RWPE2 (cell line): ENCODE data around the gene CLASP1.
A peak's percentile ranks its signal among the peaks of the same experiment; 100 is the strongest.

Experiments used
- ATAC-seq: fragments of 200-7000 bp; cut with Tn5 transposase; 3 replicates; pipeline ENCODE4 v1.9.1; 2021; ENCODE audit warnings: low read depth
- DNase-seq: peaks from one replicate; pipeline ENCODE4 v3.0.0-alpha.2; 2020; ENCODE audit warnings: low spot score
- H3K27ac ChIP-seq: fragments of 450-650 bp; 2 replicates; pipeline ENCODE4 v1.5.1; 2017; ENCODE audit warnings: mild to moderate bottlenecking; ENCODE audit not compliant: poor library complexity, severe bottlenecking
- H3K27me3 ChIP-seq: fragments of 250-450 bp; sonication (Bioruptor Pico); 2 replicates; pipeline ENCODE4 v1.5.1; 2021; ENCODE audit warnings: mild to moderate bottlenecking, moderate library complexity; ENCODE audit not compliant: insufficient read depth, poor library complexity, severe bottlenecking
- H3K36me3 ChIP-seq: fragments of 250-450 bp; sonication (Bioruptor Pico); 2 replicates; pipeline ENCODE4 v1.5.1; 2020; ENCODE audit warnings: low read depth, mild to moderate bottlenecking, moderate library complexity
- H3K4me1 ChIP-seq: fragments of 250-450 bp; sonication (Bioruptor Pico); 2 replicates; pipeline ENCODE4 v1.5.1; 2021; ENCODE audit warnings: mild to moderate bottlenecking, moderate library complexity; ENCODE audit not compliant: insufficient read depth, poor library complexity, severe bottlenecking
- H3K4me3 ChIP-seq: fragments of 250-450 bp; sonication (Bioruptor Pico); 2 replicates; pipeline ENCODE4 v1.5.1; 2021; ENCODE audit warnings: mild to moderate bottlenecking, moderate library complexity; ENCODE audit not compliant: severe bottlenecking
- H3K9me3 ChIP-seq: fragments of 250-450 bp; sonication (Bioruptor Pico); 2 replicates; pipeline ENCODE4 v1.5.1; 2021; ENCODE audit warnings: mild to moderate bottlenecking, moderate library complexity; ENCODE audit not compliant: severe bottlenecking
- TF ChIP-seq, protein P1 (sequence below): fragments of 450-650 bp; IDR thresholded peaks from one replicate; pipeline ENCODE4 v1.5.1; 2017; ENCODE audit warnings: mild to moderate bottlenecking, moderate library complexity; ENCODE audit not compliant: poor library complexity, severe bottlenecking

Gene CLASP1

DNA sequence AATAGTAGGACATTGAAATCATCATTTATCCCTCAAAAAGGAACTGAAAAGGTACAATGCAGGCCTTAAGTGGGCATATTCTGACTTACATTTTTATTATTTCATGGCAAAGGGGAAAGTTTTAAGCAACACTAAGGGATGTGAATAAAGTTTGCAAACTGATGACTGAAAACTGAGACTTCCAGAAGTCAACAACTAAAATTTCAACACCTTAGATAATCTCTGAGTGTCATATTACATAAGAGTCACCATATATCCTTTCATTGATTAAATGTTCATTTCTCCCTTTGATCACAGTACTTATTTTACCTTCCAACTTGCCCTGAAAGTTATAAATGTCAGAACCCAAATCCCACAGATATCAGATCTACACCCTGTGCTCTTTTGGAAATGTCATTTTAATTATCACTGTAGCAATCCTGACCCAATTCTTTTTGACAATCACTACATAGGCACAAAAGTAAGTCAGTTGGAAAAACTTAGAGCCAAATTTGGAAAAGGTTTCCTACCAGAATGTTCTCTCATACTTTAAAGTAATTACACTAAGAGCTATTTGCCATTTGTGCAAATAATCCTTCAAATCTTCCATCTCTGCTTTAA is 163.0 kb downstream of the CLASP1 start:
- ATAC-seq (no peak), DNase-seq (no peak)
- no peak overlapping the region for H3K4me3 ChIP-seq
- peaks cover 65% of the 10 kb centered on the region for H3K4me1 ChIP-seq
- H3K27me3 ChIP-seq, result no peaks in the 10 kb centered on the region
- no peaks in the 10 kb centered on the region for H3K9me3 ChIP-seq
- TF ChIP-seq, protein P1, sequence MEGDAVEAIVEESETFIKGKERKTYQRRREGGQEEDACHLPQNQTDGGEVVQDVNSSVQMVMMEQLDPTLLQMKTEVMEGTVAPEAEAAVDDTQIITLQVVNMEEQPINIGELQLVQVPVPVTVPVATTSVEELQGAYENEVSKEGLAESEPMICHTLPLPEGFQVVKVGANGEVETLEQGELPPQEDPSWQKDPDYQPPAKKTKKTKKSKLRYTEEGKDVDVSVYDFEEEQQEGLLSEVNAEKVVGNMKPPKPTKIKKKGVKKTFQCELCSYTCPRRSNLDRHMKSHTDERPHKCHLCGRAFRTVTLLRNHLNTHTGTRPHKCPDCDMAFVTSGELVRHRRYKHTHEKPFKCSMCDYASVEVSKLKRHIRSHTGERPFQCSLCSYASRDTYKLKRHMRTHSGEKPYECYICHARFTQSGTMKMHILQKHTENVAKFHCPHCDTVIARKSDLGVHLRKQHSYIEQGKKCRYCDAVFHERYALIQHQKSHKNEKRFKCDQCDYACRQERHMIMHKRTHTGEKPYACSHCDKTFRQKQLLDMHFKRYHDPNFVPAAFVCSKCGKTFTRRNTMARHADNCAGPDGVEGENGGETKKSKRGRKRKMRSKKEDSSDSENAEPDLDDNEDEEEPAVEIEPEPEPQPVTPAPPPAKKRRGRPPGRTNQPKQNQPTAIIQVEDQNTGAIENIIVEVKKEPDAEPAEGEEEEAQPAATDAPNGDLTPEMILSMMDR, result no peak
- H3K36me3 ChIP-seq, result peaks cover 13% of the 10 kb centered on the region
- peak overlapping the region; percentile 80 for H3K27ac ChIP-seq

DNA sequence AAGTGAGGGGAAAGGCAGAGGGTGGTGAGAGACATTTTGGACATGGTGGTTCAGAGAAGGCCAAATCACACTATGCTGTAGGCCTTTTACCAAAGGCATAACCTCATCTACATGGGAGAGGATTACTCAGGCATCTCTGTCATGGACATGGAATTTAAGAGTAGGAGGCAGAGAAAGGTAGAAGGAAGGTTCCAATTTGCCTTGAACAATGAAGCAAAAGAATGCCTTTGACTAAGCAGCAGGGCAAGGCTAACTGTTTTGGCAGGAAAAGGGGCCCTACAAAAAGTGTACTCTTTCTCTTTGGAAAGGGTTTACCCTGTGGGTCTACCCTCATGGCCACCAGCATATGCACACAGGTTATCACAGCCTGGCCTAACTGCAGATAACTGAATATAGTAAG is 164.2 kb downstream of the CLASP1 start:
- peak; percentile 85 for ATAC-seq
- peaks cover 13% of the 10 kb centered on the region for H3K36me3 ChIP-seq
- peak overlapping the region; percentile 80 for H3K27ac ChIP-seq
- H3K4me1 ChIP-seq, result peaks cover 64% of the 10 kb centered on the region
- DNase-seq, result no peak
- H3K27me3 ChIP-seq, result no peaks in the 10 kb centered on the region
- no peak overlapping the region for H3K4me3 ChIP-seq
- TF ChIP-seq, protein P1, result no peak
- no peaks in the 10 kb centered on the region for H3K9me3 ChIP-seq

DNA sequence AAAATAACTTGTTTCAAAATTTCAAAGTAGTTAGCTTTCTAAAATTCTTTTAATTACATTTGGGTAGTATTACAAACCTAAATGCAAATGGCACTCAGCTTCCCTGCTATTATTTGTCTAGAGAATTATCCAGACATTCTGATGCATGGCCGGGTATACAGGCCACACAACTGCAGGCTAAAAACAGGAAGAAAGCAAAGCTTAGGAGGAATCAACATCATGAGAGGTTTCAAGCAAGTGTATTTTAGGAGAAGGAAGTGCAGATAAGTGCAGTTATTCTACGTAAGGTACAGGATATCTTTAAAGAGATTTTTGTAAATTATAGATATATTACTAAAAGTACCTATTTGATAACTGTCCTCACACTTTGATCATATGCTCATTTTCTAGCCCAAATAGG is 165.4 kb downstream of the CLASP1 start:
- Histone ChIP-seq H3K4me3 (no peak overlapping the region), H3K27ac (peak overlapping the region; percentile 80), H3K27me3 (no peaks in the 10 kb centered on the region), H3K36me3 (peaks cover 13% of the 10 kb centered on the region), H3K9me3 (no peaks in the 10 kb centered on the region), H3K4me1 (peaks cover 58% of the 10 kb centered on the region)
- TF ChIP-seq, protein P1, result no peak
- no peak for ATAC-seq
- no peak for DNase-seq

DNA sequence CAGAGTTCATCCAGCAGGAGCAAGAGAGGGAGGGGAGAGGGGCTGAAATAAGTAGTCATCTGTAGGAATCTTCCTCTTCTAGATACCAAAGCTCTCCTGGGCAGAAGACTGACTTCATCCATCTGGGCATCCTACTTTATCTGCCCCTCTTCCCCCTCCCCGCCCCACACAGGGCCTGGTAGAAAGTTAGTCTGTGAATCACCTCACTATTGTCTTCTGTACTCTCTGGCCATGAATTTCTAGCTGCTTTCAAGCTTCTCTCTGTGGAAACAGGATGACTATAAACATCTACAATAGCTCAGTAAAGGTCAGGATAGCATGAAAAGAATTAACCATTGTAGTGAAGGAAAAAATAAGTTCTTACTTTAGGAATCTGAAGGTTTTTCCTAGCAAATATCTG is 166.2 kb downstream of the CLASP1 start:
- DNase-seq, result no peak
- TF ChIP-seq, protein P1, result no peak
- H3K27me3 ChIP-seq, result no peaks in the 10 kb centered on the region
- no peak for ATAC-seq
- H3K27ac ChIP-seq, result peak overlapping the region; percentile 80
- H3K4me1 ChIP-seq, result peaks cover 54% of the 10 kb centered on the region
- H3K36me3 ChIP-seq, result peaks cover 13% of the 10 kb centered on the region
- H3K9me3 ChIP-seq, result no peaks in the 10 kb centered on the region
- no peak overlapping the region for H3K4me3 ChIP-seq

DNA sequence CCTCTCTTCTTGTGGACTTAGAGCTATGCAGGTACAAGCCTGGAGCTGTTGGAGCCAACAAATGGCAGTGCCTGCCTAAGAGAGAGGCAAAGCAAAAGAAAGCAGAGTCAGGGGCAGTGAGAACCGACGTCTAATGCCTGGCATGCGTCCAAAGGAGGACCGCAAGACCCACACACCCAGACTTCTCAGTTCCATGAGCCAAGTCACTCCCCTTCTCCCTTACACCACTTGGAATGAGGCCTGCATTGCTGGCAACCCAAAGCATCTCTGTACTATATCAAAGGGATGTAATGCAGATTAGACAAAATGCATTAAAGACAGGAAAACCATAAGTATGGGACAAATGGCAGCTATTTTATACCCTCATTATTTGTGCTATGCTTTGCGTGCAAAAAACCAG is 168.4 kb downstream of the CLASP1 start:
- H3K9me3 ChIP-seq, result no peaks in the 10 kb centered on the region
- peaks cover 60% of the 10 kb centered on the region for H3K4me1 ChIP-seq
- no peak overlapping the region for H3K4me3 ChIP-seq
- H3K27me3 ChIP-seq, result no peaks in the 10 kb centered on the region
- peaks cover 13% of the 10 kb centered on the region for H3K36me3 ChIP-seq
- TF ChIP-seq, protein P1, result no peak
- peak; percentile 70 for DNase-seq
- ATAC-seq, result peak; percentile 54
- H3K27ac ChIP-seq, result peak overlapping the region; percentile 19
